ENCODE results near the gene RASAL2. TPM values are rescaled to one million over a fixed set of nuclear protein-coding genes. Genes with fewer than 3 reads are reported as not detected.

RASAL2 gene
- total RNA-seq, 4 donors from 2014 or later, result 17.0 to 27.4 (median 20.2) TPM

DNA sequence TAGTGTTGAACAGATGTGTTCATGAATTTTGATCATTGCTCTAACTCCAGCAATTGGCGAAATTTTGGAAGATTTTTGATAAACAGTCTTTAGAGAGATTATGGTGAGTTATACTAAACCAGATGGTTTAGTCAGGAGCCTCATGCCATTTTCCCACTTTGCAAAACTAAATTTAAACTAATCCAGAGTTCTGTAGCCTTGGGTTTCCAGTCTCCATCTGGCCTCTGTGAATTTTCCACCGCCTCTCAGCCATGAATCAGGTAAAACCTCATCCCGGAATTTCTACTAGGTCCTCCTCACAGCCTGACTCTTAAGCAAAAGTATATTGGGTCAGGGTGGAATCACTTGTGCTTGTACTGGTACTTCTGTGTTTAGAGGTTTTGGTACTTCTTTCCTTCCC, 358.1 kb downstream of the RASAL2 start:
- ATAC-seq, result no peak
- Histone ChIP-seq H3K27me3 (no peaks in the 10 kb centered on the region), H3K4me1 (no peaks in the 10 kb centered on the region), H3K36me3 (peaks cover 3 to 34% of the 10 kb centered on the region in 2 donors), H3K9me3 (no peaks in the 10 kb centered on the region), H3K27ac (no peak overlapping the region), H3K4me3 (no peak overlapping the region)
- WGBS, 2 donors (ENCODE audit: low coverage in 1 of 2), result 90 to 100% methylated on average over 2 to 3 of the region's 3 CpGs
- TF ChIP-seq POLR2AphosphoS5 (IDR thresholded peaks at IDR 0.05) (no peak), CTCF (IDR thresholded peaks at IDR 0.05) (no peak), EP300 (IDR thresholded peaks at IDR 0.05) (no peak), POLR2A (IDR thresholded peaks at IDR 0.05) (no peak)

- WGBS, 2 donors (ENCODE audit: low coverage in 1 of 2), result 95 to 100% methylated on average over 1 to 13 of the region's 13 CpGs
- H3K27me3 ChIP-seq, result no peaks in the 10 kb centered on the region
- H3K27ac ChIP-seq, result no peak overlapping the region
- peaks cover 3 to 47% of the 10 kb centered on the region in 2 donors for H3K36me3 ChIP-seq
- H3K4me3 ChIP-seq, result no peak overlapping the region
- no peak for TF ChIP-seq CTCF (IDR thresholded peaks at IDR 0.05)
- TF ChIP-seq POLR2AphosphoS5 (IDR thresholded peaks at IDR 0.05), result no peak
- no peak for TF ChIP-seq POLR2A (IDR thresholded peaks at IDR 0.05)
- no peak for TF ChIP-seq EP300 (IDR thresholded peaks at IDR 0.05)
- no peaks in the 10 kb centered on the region for H3K4me1 ChIP-seq
- no peaks in the 10 kb centered on the region for H3K9me3 ChIP-seq
- ATAC-seq, result no peak
Observed at GRCh38 chr1:178456472-178456871, 362.6 kb downstream of the RASAL2 start.

DNA sequence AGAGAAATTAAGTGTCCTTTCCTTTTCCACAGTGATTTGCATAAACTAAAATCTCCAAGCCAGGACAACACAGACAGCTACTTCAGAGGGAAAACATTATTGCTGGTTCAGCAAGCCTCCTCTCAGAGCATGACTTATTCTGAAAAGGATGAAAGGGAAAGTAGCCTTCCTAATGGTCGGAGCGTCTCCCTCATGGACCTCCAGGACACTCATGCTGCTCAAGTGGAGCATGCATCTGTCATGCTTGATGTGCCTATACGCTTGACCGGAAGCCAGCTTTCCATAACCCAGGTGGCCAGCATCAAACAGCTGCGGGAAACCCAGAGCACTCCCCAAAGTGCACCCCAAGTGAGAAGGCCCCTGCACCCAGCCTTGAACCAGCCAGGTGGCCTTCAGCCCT, 363.7 kb downstream of the RASAL2 start:
- TF ChIP-seq EP300 (IDR thresholded peaks at IDR 0.05), result no peak
- no peak for TF ChIP-seq CTCF (IDR thresholded peaks at IDR 0.05)
- no peak for TF ChIP-seq POLR2A (IDR thresholded peaks at IDR 0.05)
- TF ChIP-seq POLR2AphosphoS5 (IDR thresholded peaks at IDR 0.05), result no peak
- no peak for ATAC-seq
- no peak overlapping the region for H3K27ac ChIP-seq
- H3K9me3 ChIP-seq, result no peaks in the 10 kb centered on the region
- 100% methylated on average over 1 of the region's 5 CpGs; no CpG with 5 or more reads in 1 of the 2 donors for WGBS, 2 donors (ENCODE audit: low coverage in 1 of 2)
- H3K27me3 ChIP-seq, result no peaks in the 10 kb centered on the region
- H3K36me3 ChIP-seq, result peaks cover 3 to 35% of the 10 kb centered on the region in 2 donors
- no peaks in the 10 kb centered on the region for H3K4me1 ChIP-seq
- H3K4me3 ChIP-seq, result no peak overlapping the region

- no peak overlapping the region for H3K27ac ChIP-seq
- WGBS, 2 donors (ENCODE audit: low coverage in 1 of 2), result 85 to 100% methylated on average over 2 to 4 of the region's 12 CpGs
- no peak overlapping the region for H3K4me3 ChIP-seq
- H3K27me3 ChIP-seq, result no peaks in the 10 kb centered on the region
- TF ChIP-seq CTCF (IDR thresholded peaks at IDR 0.05) (no peak), POLR2A (IDR thresholded peaks at IDR 0.05) (no peak), POLR2AphosphoS5 (IDR thresholded peaks at IDR 0.05) (no peak), EP300 (IDR thresholded peaks at IDR 0.05) (no peak)
- H3K36me3 ChIP-seq, result peaks cover 3 to 34% of the 10 kb centered on the region in 2 donors
- no peaks in the 10 kb centered on the region for H3K9me3 ChIP-seq
- no peaks in the 10 kb centered on the region for H3K4me1 ChIP-seq
- no peak for ATAC-seq
Observed at GRCh38 chr1:178458203-178458602, 364.3 kb downstream of the RASAL2 start.

DNA sequence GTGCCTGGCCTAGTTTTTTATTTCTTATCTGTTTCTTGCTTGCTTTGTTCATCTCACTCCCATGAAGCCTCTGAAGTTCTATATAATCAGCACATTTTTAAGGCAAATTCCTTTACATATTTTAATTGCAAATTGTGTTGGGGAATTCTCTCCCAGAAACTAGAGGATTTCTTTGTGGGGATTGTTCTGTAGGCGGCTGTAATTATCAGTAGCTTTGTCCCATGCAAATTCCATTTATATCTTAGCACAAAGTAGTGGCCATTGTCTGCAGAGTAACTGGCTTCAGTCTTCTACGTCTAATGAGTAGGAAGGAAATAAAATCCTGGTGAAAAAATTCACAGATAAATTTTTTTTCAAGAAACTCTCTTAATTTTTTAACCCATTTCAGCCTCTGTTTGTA, 367.2 kb downstream of the RASAL2 start:
- no peak for ATAC-seq
- TF ChIP-seq POLR2A (IDR thresholded peaks at IDR 0.05) (no peak), CTCF (IDR thresholded peaks at IDR 0.05) (no peak), EP300 (IDR thresholded peaks at IDR 0.05) (no peak), POLR2AphosphoS5 (IDR thresholded peaks at IDR 0.05) (no peak)
- no peaks in the 10 kb centered on the region for H3K27me3 ChIP-seq
- H3K4me3 ChIP-seq, result no peak overlapping the region
- H3K9me3 ChIP-seq, result no peaks in the 10 kb centered on the region
- peaks cover 1 to 39% of the 10 kb centered on the region in 2 donors for H3K36me3 ChIP-seq
- H3K4me1 ChIP-seq, result no peaks in the 10 kb centered on the region
- no peak overlapping the region for H3K27ac ChIP-seq
- WGBS, 2 donors (ENCODE audit: low coverage in 1 of 2), result 83 to 84% methylated on average over 1 to 2 of the region's 2 CpGs
